Glutamatergic neuron (in vitro differentiated cells): ENCODE measurements around the gene CSGALNACT2. TPM values are rescaled to one million over a fixed set of nuclear protein-coding genes. Genes with fewer than 3 reads are reported as not detected.

ENCODE experiments used
- DNase-seq: peaks from one replicate; pipeline ENCODE4 v3.0.0; 2022
- H3K27ac Mint-ChIP-seq: one replicate; pipeline ENCODE4 v1.8.0; 2020; ENCODE audit warnings: mild to moderate bottlenecking, mixed read lengths, inconsistent platforms; ENCODE audit not compliant: unreplicated experiment
- H3K27me3 Mint-ChIP-seq: one replicate; pipeline ENCODE4 v1.8.0; 2020; ENCODE audit warnings: mild to moderate bottlenecking, moderate library complexity, mixed read lengths, inconsistent platforms; ENCODE audit not compliant: unreplicated experiment
- H3K36me3 Mint-ChIP-seq: one replicate; pipeline ENCODE4 v1.8.0; 2020; ENCODE audit warnings: mild to moderate bottlenecking, mixed read lengths, inconsistent platforms; ENCODE audit not compliant: unreplicated experiment
- H3K4me1 Mint-ChIP-seq: one replicate; pipeline ENCODE4 v1.8.0; 2020; ENCODE audit warnings: mild to moderate bottlenecking, low read depth, mixed read lengths, inconsistent platforms; ENCODE audit not compliant: unreplicated experiment
- H3K4me3 Mint-ChIP-seq: one replicate; pipeline ENCODE4 v1.8.0; 2020; ENCODE audit warnings: mild to moderate bottlenecking, mixed read lengths, inconsistent platforms; ENCODE audit not compliant: unreplicated experiment
- H3K9me3 Mint-ChIP-seq: one replicate; pipeline ENCODE4 v1.8.0; 2020; ENCODE audit warnings: mild to moderate bottlenecking, moderate library complexity, mixed read lengths, inconsistent platforms; ENCODE audit not compliant: unreplicated experiment
- total RNA-seq: library from RNA; stranded (reverse); fragmentation: NEBNext Ultra II Directional; extraction: Animal tissue kit (Norgen Biotek cat#: 25700); gene quantifications from one replicate; pipeline ENCODE4 v1.2.1, GENCODE V29; 2021; ENCODE audit not compliant: unreplicated experiment
- TF ChIP-seq, protein P1 (sequence below): fragments of 200-600 bp; sonication (generic); IDR thresholded peaks from one replicate; pipeline ENCODE4 v1.5.0; 2021; ENCODE audit not compliant: partially characterized antibody, unreplicated experiment

Gene CSGALNACT2
- total RNA-seq, 1 donor from 2014 or later, result 28.3 TPM

DNA sequence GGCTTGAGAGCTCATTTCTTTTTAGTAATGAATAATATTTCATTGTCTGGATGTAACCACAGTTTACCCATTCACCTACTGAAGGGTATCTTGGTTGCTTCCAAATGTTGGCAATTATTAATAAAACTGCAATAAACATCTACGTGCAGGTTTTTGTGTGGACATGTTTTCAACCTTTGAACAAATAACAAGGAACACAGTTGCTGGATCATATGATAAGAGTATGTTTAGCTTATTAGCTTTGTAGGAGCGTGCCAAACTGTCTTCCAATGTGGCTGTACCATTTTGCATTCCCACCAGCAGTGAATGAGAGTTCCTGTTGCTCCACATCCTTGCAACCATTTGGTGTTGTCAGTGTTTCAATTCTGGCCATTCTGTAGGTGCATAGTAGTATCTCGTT, 49.0 kb downstream of the CSGALNACT2 start:
- Mint-ChIP-seq H3K9me3 (peaks cover under 1% of the 10 kb centered on the region), H3K36me3 (peaks cover 15% of the 10 kb centered on the region), H3K4me1 (peaks cover under 1% of the 10 kb centered on the region), H3K27me3 (peaks cover 3% of the 10 kb centered on the region), H3K4me3 (no peak overlapping the region), H3K27ac (no peak overlapping the region)
- no peak for DNase-seq
- TF ChIP-seq, protein P1, sequence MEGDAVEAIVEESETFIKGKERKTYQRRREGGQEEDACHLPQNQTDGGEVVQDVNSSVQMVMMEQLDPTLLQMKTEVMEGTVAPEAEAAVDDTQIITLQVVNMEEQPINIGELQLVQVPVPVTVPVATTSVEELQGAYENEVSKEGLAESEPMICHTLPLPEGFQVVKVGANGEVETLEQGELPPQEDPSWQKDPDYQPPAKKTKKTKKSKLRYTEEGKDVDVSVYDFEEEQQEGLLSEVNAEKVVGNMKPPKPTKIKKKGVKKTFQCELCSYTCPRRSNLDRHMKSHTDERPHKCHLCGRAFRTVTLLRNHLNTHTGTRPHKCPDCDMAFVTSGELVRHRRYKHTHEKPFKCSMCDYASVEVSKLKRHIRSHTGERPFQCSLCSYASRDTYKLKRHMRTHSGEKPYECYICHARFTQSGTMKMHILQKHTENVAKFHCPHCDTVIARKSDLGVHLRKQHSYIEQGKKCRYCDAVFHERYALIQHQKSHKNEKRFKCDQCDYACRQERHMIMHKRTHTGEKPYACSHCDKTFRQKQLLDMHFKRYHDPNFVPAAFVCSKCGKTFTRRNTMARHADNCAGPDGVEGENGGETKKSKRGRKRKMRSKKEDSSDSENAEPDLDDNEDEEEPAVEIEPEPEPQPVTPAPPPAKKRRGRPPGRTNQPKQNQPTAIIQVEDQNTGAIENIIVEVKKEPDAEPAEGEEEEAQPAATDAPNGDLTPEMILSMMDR, result no peak

DNA sequence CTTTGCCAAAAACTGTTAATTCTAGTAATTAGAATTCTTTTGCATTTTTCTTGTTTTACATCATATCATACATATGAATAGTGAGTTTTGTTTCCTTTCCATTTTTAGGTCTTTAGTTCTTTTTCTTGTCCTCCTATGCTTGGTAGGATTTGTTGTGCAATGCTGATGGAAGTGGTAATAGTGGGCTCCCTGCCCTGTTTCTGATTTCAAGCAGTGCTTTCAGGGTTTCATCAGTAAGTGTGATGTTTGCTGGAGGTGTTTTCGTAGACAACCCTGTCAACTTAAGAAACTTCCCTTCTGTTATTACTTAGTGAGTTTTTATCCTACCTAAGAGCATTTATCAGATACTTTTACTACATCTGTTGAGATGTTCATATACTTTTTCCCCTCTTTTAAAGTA, 50.5 kb downstream of the CSGALNACT2 start:
- Mint-ChIP-seq H3K9me3 (no peaks in the 10 kb centered on the region), H3K36me3 (peaks cover 11% of the 10 kb centered on the region), H3K27me3 (peaks cover 5% of the 10 kb centered on the region), H3K27ac (no peak overlapping the region), H3K4me1 (peaks cover 11% of the 10 kb centered on the region), H3K4me3 (no peak overlapping the region)
- no peak for DNase-seq
- TF ChIP-seq, protein P1, result no peak

DNA sequence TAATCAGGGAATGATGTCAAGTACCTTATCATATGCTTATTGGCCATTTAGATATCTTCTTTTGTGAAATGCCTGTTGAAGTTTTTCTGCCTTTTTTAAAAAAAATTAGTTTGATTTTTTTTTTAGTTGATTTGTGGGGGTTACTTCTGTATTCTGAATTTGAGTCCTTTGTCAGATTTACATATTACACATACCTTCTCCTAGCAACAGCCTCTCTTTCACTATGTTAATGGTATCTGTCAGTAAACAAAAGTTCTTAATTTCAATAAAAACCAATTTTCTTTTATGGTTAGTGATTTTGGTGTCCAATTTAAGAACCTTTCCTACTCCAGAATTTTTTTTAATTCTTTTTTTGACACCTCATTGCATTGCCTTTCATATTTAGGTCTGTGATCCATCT, 52.0 kb downstream of the CSGALNACT2 start:
- peaks cover 2% of the 10 kb centered on the region for H3K9me3 Mint-ChIP-seq
- TF ChIP-seq, protein P1, result no peak
- H3K27me3 Mint-ChIP-seq, result peaks cover 7% of the 10 kb centered on the region
- H3K4me1 Mint-ChIP-seq, result peaks cover 19% of the 10 kb centered on the region
- H3K27ac Mint-ChIP-seq, result no peak overlapping the region
- peaks cover 6% of the 10 kb centered on the region for H3K36me3 Mint-ChIP-seq
- no peak overlapping the region for H3K4me3 Mint-ChIP-seq
- DNase-seq, result no peak

DNA sequence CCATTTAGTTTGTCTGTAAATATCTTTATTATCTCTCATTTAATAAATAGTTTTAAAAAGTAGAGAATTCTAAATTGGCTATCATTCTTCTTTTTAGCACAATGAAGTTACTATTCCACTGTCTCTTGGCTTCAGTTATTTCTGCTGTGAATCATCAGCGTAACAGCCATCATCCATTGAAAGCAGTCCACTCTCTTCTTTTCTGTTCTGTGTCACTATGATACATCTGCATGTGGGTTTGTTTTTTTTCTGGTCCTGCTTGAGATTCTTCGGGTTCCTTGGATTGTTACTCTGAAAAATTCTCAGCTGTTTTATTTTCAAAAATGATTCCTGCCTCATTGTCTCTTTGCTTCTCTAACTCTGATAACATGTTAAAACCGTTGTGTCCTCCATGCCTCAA, 52.5 kb downstream of the CSGALNACT2 start:
- Mint-ChIP-seq H3K36me3 (peaks cover 6% of the 10 kb centered on the region), H3K4me3 (no peak overlapping the region), H3K4me1 (peaks cover 19% of the 10 kb centered on the region), H3K27me3 (peaks cover 7% of the 10 kb centered on the region), H3K9me3 (peaks cover 2% of the 10 kb centered on the region), H3K27ac (no peak overlapping the region)
- no peak for DNase-seq
- TF ChIP-seq, protein P1, result no peak

DNA sequence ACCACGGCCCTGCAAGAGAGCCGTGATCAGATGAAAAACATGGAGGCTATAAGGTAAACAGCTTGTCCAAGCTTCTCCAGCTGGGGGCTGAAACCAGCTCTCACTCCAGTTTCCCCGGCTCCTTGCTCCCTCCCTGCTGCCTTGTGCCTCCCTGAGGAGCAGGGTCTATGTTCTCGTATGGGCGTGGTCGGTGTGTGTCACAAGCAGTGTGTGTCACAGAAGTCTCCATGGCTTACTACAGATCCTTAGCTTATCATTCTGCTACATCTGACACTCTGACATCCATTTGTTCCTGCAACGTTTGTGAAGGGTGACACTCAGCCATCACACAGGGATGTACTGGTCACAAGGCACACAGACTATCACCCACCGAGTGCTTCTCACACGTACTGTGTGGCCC, 54.6 kb downstream of the CSGALNACT2 start:
- Mint-ChIP-seq H3K4me1 (peaks cover 19% of the 10 kb centered on the region), H3K27ac (no peak overlapping the region), H3K36me3 (peaks cover 4% of the 10 kb centered on the region), H3K27me3 (peaks cover 7% of the 10 kb centered on the region), H3K9me3 (peaks cover 2% of the 10 kb centered on the region), H3K4me3 (no peak overlapping the region)
- TF ChIP-seq, protein P1, result no peak
- no peak for DNase-seq
